Amniotic stem cell (primary cell): Measurements from ENCODE around the gene THUMPD1.
"Not testable (repeated sequence)": the region's sequence is repeated elsewhere in the genome, so short reads cannot be mapped to it uniquely, and the experiment has no call there.

Source experiments
- DNase-seq: peaks from one replicate; lab custom pipeline; 2025; lab: John Stamatoyannopoulos, UW

The THUMPD1 gene

GRCh38 chr16:20694096-20694495 lies 47.5 kb downstream of the THUMPD1 start:
- not testable (repeated sequence) for DNase-seq

GRCh38 chr16:20689668-20690067 lies 52.0 kb downstream of the THUMPD1 start:
- no peak for DNase-seq

GRCh38 chr16:20683812-20684211 lies 57.8 kb downstream of the THUMPD1 start:
- DNase-seq = no peak
